ENCODE results near the gene STK24.

DNA sequence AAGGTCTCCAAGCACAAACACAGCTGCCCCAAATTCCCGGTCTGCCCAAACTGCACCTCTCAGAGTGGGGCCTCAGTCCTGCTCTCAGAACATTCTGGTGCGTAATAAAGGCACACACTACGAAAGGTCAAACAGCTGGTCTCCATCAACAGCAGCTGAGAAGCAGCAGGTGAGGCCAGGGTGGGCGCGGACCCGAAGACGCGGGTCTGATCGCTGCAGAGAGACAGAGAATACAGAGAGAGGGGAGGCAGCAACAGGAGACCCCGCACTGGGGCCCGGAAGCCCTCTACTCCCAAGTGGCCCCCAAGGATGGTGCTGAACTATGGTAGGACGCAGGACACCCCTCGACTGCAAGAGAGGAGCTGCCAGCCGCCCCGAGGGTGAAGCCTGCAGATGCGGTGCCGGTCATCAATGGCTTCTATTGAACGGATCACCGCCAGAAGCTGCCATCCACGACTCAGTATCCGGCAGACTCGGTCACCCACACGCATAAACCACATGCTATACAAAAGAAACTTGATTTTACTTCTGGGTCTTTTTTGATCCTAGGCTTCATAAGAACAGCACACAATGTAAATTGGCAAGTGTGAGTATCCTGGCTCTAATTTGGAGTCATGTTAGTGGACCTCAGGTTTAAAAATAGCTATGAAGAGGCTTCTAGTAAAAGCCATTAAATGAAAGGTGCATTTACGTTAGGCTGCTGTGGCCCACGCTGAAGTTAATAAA, 33.4 kb downstream of the STK24 start:
- TF ChIP-seq, protein P1, sequence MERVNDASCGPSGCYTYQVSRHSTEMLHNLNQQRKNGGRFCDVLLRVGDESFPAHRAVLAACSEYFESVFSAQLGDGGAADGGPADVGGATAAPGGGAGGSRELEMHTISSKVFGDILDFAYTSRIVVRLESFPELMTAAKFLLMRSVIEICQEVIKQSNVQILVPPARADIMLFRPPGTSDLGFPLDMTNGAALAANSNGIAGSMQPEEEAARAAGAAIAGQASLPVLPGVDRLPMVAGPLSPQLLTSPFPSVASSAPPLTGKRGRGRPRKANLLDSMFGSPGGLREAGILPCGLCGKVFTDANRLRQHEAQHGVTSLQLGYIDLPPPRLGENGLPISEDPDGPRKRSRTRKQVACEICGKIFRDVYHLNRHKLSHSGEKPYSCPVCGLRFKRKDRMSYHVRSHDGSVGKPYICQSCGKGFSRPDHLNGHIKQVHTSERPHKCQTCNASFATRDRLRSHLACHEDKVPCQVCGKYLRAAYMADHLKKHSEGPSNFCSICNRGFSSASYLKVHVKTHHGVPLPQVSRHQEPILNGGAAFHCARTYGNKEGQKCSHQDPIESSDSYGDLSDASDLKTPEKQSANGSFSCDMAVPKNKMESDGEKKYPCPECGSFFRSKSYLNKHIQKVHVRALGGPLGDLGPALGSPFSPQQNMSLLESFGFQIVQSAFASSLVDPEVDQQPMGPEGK (CRISPR knock-in tag; IDR thresholded peaks at IDR 0.05; ENCODE audit: borderline replicate concordance), result no peak
- TF ChIP-seq ESRRG (CRISPR knock-in tag; IDR thresholded peaks at IDR 0.05), result no peak
